PC-3 (cell line): ENCODE measurements around the gene TLR4. TPM values are rescaled to one million over a fixed set of nuclear protein-coding genes. Genes with fewer than 3 reads are reported as not detected.

Source experiments
- ATAC-seq: fragments of 200-7000 bp; cut with Tn5 transposase; 2 replicates; pipeline ENCODE4 v1.9.1; 2020; ENCODE audit warnings: mild to moderate bottlenecking, moderate library complexity
- BruUV-seq: library from RNA; stranded (reverse); fragments of 400-500 nt; replicated peaks from 2 replicates; lab custom pipeline; 2021; lab: Mats Ljungman, UMichigan
- CTCF ChIA-PET: fragments of 300-600 bp; sonication (Branson Sonifier 250); formaldehyde crosslinking; loops from one replicate; lab custom pipeline; 2022; ENCODE audit warnings: antibody characterized with exemption; lab: Charles Lee
- POLR2A ChIA-PET: fragments of 300-600 bp; sonication (Branson Sonifier 250); formaldehyde crosslinking; loops from one replicate; lab custom pipeline; 2022; ENCODE audit warnings: antibody characterized with exemption; ENCODE audit not compliant: unreplicated experiment; lab: Charles Lee
- DNase-seq: peaks from one replicate; pipeline ENCODE4 v3.0.0-alpha.2; 2015
- H2AFZ ChIP-seq: fragments of 300-600 bp; sonication (generic); 2 replicates; pipeline ENCODE4 v1.6.0; 2016; ENCODE audit warnings: antibody characterized with exemption, low read length
- H3F3A ChIP-seq: fragments of 300-600 bp; sonication (generic); one replicate; pipeline ENCODE4 v1.6.0; 2017; ENCODE audit warnings: antibody characterized with exemption, low read length, control low read depth, mild to moderate bottlenecking; ENCODE audit not compliant: unreplicated experiment
- H3K27ac ChIP-seq: fragments of 300-600 bp; sonication (generic); 2 replicates; pipeline ENCODE4 v1.5.1; 2016; ENCODE audit warnings: mild to moderate bottlenecking, low read length
- H3K27me3 ChIP-seq: fragments of 300-600 bp; sonication (generic); 2 replicates; pipeline ENCODE4 v1.6.1; 2016; ENCODE audit warnings: low read length, mixed read lengths
- H3K36me3 ChIP-seq: fragments of 300-600 bp; sonication (generic); 2 replicates; pipeline ENCODE4 v1.6.1; 2016; ENCODE audit warnings: low read depth, mixed run types, low read length, mixed read lengths
- H3K4me1 ChIP-seq: fragments of 300-600 bp; sonication (generic); 2 replicates; pipeline ENCODE4 v1.5.1; 2016; ENCODE audit warnings: low read length; ENCODE audit not compliant: insufficient read depth
- H3K4me2 ChIP-seq: fragments of 300-600 bp; sonication (generic); 2 replicates; pipeline ENCODE4 v1.6.0; 2016; ENCODE audit warnings: low read length
- H3K4me3 ChIP-seq: fragments of 300-600 bp; sonication (generic); 2 replicates; pipeline ENCODE4 v1.5.1; 2016; ENCODE audit warnings: mild to moderate bottlenecking, low read length, mixed read lengths
- H3K79me2 ChIP-seq: fragments of 300-600 bp; sonication (generic); 2 replicates; pipeline ENCODE4 v1.6.1; 2017; ENCODE audit warnings: low read length, mixed read lengths
- H3K9ac ChIP-seq: fragments of 300-600 bp; sonication (generic); 2 replicates; pipeline ENCODE4 v1.6.0; 2016; ENCODE audit warnings: mild to moderate bottlenecking, low read length
- H3K9me2 ChIP-seq: fragments of 300-600 bp; sonication (generic); replicated peaks from 2 replicates; pipeline ENCODE4 v1.6.1; 2016; ENCODE audit warnings: mixed run types, low read length, mixed read lengths
- H3K9me3 ChIP-seq: fragments of 300-600 bp; sonication (generic); 2 replicates; pipeline ENCODE4 v1.6.1; 2016; ENCODE audit warnings: low read length, mixed read lengths
- H4K20me1 ChIP-seq: fragments of 300-600 bp; sonication (generic); 2 replicates; pipeline ENCODE4 v1.6.1; 2016; ENCODE audit warnings: low read length, mixed read lengths
- EZH2 ChIP-seq: fragments of 300-600 bp; sonication (generic); IDR thresholded peaks from one replicate; pipeline ENCODE4 v1.6.1; 2017; ENCODE audit warnings: antibody characterized with exemption, mild to moderate bottlenecking, low read length; ENCODE audit not compliant: unreplicated experiment
- EZH2phosphoT487 ChIP-seq: fragments of 300-600 bp; sonication (generic); IDR thresholded peaks from 2 replicates; pipeline ENCODE4 v1.6.1; 2018; ENCODE audit warnings: mild to moderate bottlenecking, antibody characterized with exemption, low read length, borderline replicate concordance
- intact Hi-C: fragments of 100-400 bp; cut with micrococcal nuclease; formaldehyde crosslinking; loops from 2 replicates; pipeline ENCODE4 v1.9.0; 2023
- total RNA-seq: library from RNA; depleted of rRNA; stranded (reverse); fragments of >200 nt; gene quantifications from 2 replicates; pipeline ENCODE4 v1.2.3, GENCODE V29; 2014
- TF ChIP-seq, protein P1 (sequence below): fragments of 300-600 bp; sonication (generic); conservative IDR thresholded peaks from 2 replicates; pipeline ENCODE4 v1.5.1; 2017; ENCODE audit warnings: antibody characterized with exemption, low read depth, mild to moderate bottlenecking, low read length

The TLR4 gene
- total RNA-seq, 1 experiment from 2014 or later: not detected

DNA sequence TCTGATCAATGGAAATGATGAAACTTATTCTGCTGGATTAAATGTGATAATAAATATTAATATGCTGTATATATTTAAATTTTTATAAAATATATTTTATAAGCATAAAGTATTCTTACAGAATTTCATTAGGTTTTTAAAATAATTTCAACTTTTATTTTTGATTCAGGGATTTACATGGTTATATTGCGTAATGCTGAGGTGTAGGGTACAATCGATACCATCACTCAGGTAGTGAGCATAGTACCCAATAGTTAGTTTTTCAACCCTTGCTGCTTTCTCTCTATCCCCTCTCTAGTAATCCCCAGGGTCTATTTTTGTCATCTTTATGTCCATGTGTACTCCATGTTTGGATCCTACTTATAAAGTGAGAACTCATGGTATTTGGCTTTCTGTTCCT lies 5.7 kb downstream of the TLR4 start:
- intact Hi-C loops: no loop called here
- Histone ChIP-seq H3F3A (no peaks in the 10 kb centered on the region), H3K4me2 (no peak overlapping the region), H3K27me3 (no peaks in the 10 kb centered on the region), H3K4me1 (no peaks in the 10 kb centered on the region), H4K20me1 (no peaks in the 10 kb centered on the region), H3K4me3 (no peak overlapping the region), H3K36me3 (no peaks in the 10 kb centered on the region), H3K79me2 (no peaks in the 10 kb centered on the region), H2AFZ (no peak overlapping the region), H3K9me2 (no peaks in the 10 kb centered on the region), H3K27ac (no peak overlapping the region), H3K9ac (no peak overlapping the region), H3K9me3 (no peaks in the 10 kb centered on the region)
- CTCF ChIA-PET: no interaction called here
- TF ChIP-seq, protein P1, sequence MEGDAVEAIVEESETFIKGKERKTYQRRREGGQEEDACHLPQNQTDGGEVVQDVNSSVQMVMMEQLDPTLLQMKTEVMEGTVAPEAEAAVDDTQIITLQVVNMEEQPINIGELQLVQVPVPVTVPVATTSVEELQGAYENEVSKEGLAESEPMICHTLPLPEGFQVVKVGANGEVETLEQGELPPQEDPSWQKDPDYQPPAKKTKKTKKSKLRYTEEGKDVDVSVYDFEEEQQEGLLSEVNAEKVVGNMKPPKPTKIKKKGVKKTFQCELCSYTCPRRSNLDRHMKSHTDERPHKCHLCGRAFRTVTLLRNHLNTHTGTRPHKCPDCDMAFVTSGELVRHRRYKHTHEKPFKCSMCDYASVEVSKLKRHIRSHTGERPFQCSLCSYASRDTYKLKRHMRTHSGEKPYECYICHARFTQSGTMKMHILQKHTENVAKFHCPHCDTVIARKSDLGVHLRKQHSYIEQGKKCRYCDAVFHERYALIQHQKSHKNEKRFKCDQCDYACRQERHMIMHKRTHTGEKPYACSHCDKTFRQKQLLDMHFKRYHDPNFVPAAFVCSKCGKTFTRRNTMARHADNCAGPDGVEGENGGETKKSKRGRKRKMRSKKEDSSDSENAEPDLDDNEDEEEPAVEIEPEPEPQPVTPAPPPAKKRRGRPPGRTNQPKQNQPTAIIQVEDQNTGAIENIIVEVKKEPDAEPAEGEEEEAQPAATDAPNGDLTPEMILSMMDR: no peak
- TF ChIP-seq EZH2: no peak
- POLR2A ChIA-PET: no interaction called here
- no TSS peak for BruUV-seq
- no peak for ATAC-seq
- DNase-seq: no peak

DNA sequence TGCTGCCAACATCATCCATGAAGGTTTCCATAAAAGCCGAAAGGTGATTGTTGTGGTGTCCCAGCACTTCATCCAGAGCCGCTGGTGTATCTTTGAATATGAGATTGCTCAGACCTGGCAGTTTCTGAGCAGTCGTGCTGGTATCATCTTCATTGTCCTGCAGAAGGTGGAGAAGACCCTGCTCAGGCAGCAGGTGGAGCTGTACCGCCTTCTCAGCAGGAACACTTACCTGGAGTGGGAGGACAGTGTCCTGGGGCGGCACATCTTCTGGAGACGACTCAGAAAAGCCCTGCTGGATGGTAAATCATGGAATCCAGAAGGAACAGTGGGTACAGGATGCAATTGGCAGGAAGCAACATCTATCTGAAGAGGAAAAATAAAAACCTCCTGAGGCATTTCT lies 10.1 kb downstream of the TLR4 start:
- Histone ChIP-seq H4K20me1 (no peaks in the 10 kb centered on the region), H3K9me3 (no peaks in the 10 kb centered on the region), H3K79me2 (no peaks in the 10 kb centered on the region), H3K4me3 (no peak overlapping the region), H3K9ac (no peak overlapping the region), H3K9me2 (no peaks in the 10 kb centered on the region), H2AFZ (no peak overlapping the region), H3K36me3 (no peaks in the 10 kb centered on the region), H3K27ac (no peak overlapping the region), H3K4me2 (no peak overlapping the region), H3K4me1 (no peaks in the 10 kb centered on the region), H3F3A (no peaks in the 10 kb centered on the region), H3K27me3 (no peaks in the 10 kb centered on the region)
- no TSS peak for BruUV-seq
- DNase-seq: no peak
- ATAC-seq: no peak
- POLR2A ChIA-PET: no interaction called here
- intact Hi-C loops: no loop called here
- TF ChIP-seq EZH2 (no peak), EZH2phosphoT487 (no peak)
- TF ChIP-seq, protein P1: no peak
- CTCF ChIA-PET: no interaction called here

DNA sequence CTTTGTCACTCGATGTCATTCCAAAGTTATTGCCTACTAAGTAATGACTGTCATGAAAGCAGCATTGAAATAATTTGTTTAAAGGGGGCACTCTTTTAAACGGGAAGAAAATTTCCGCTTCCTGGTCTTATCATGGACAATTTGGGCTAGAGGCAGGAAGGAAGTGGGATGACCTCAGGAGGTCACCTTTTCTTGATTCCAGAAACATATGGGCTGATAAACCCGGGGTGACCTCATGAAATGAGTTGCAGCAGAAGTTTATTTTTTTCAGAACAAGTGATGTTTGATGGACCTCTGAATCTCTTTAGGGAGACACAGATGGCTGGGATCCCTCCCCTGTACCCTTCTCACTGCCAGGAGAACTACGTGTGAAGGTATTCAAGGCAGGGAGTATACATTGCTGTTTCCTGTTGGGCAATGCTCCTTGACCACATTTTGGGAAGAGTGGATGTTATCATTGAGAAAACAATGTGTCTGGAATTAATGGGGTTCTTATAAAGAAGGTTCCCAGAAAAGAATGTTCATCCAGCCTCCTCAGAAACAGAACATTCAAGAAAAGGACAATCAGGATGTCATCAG lies 11.3 kb downstream of the TLR4 start:
- no peak overlapping the region for H2AFZ ChIP-seq
- H3K27me3 ChIP-seq: no peaks in the 10 kb centered on the region
- no peaks in the 10 kb centered on the region for H4K20me1 ChIP-seq
- H3K36me3 ChIP-seq: no peaks in the 10 kb centered on the region
- no peak overlapping the region for H3K4me3 ChIP-seq
- H3K9me2 ChIP-seq: no peaks in the 10 kb centered on the region
- no peak overlapping the region for H3K4me2 ChIP-seq
- DNase-seq (no peak), ATAC-seq (no peak)
- TF ChIP-seq EZH2phosphoT487 (no peak), EZH2 (no peak)
- TF ChIP-seq, protein P1: no peak
- CTCF ChIA-PET: no interaction called here
- POLR2A ChIA-PET: no interaction called here
- no TSS peak for BruUV-seq
- no peaks in the 10 kb centered on the region for H3K79me2 ChIP-seq
- no peak overlapping the region for H3K9ac ChIP-seq
- no peaks in the 10 kb centered on the region for H3F3A ChIP-seq
- H3K27ac ChIP-seq: no peak overlapping the region
- H3K4me1 ChIP-seq: no peaks in the 10 kb centered on the region
- intact Hi-C loops: no loop called here
- H3K9me3 ChIP-seq: no peaks in the 10 kb centered on the region
